GM06990 (cell line): ENCODE measurements around the gene ARF1.

Source experiments
- DNase-seq: peaks from one replicate; pipeline ENCODE4 v3.0.0-alpha.2; 2011; ENCODE audit not compliant: insufficient read length; ENCODE audit errors: extremely low read depth
- H3K27me3 ChIP-seq: replicated peaks from 2 replicates; pipeline ENCODE4 v1.6.0; 2011; ENCODE audit warnings: low read length; ENCODE audit not compliant: control insufficient read depth, insufficient read depth
- H3K36me3 ChIP-seq: 2 replicates; pipeline ENCODE4 v1.5.1; 2011; ENCODE audit warnings: low read length; ENCODE audit not compliant: control insufficient read depth, insufficient read depth
- H3K4me3 ChIP-seq: replicated peaks from 2 replicates; pipeline ENCODE4 v1.5.1; 2011; ENCODE audit warnings: low read depth, mild to moderate bottlenecking, control low read depth, low read length
- CTCF ChIP-seq: IDR thresholded peaks from 2 replicates; pipeline ENCODE4 v1.5.1; 2011; ENCODE audit warnings: low read length, control low read depth, mild to moderate bottlenecking, inconsistent platforms; ENCODE audit not compliant: insufficient read depth, poor library complexity, severe bottlenecking

ARF1 gene

DNA sequence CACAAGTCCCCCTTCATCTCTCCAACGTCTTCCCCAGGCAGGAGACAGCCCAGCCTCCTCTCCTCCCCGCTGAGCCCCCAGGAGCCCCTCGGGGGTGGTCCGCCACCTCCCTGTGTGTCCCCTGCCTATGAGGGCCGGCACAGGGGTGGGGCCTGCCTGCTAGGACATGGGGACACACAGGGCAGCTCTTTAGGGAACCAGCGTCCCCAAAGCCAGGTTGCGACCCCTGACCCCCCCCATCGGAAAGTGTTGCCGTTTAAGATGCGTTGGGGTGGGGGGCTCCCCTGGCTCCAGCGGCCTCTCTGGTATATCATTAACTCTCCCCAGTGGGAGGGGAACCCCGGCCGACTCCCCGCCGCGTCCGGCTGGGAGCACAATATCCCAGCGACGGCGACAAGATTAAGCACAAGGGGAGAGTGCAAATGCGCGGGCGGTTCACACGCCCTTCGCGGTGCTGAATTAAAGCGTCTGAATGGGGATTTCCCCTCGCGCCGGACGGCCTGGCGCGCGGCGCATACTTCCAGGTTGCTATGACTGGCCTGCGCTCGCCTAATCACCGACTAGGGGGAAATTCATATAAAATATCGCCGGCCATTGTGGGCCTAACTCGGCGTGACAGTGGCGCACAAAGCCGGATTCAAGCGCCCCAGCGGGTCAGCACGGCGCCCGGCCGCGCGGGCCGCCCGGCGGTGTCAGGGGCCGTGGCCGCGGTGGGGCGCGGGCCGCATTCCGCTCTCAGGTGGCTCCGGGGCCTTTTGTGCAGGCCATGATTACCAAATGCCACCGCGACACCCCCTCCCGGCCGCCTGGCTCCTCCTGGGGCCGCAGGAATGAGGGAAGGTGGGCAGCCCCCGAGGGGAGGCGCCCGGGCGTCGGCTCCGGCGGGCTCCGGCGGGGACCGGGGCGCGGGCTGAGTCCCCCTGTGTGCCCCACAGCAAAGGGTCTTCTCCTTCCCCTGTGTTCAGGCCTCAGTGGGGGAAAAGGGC lies 44.8 kb upstream of the ARF1 start:
- DNase-seq, result peak; percentile 60
- TF ChIP-seq CTCF, result no peak
- H3K36me3 ChIP-seq, result no peaks in the 10 kb centered on the region
- H3K27me3 ChIP-seq, result peaks cover 2% of the 10 kb centered on the region; the same call in 1 of the 2 replicates
- H3K4me3 ChIP-seq, result 0 out of 2 replicates have a peak overlapping the region, but pooled peaks have one; percentile 10

DNA sequence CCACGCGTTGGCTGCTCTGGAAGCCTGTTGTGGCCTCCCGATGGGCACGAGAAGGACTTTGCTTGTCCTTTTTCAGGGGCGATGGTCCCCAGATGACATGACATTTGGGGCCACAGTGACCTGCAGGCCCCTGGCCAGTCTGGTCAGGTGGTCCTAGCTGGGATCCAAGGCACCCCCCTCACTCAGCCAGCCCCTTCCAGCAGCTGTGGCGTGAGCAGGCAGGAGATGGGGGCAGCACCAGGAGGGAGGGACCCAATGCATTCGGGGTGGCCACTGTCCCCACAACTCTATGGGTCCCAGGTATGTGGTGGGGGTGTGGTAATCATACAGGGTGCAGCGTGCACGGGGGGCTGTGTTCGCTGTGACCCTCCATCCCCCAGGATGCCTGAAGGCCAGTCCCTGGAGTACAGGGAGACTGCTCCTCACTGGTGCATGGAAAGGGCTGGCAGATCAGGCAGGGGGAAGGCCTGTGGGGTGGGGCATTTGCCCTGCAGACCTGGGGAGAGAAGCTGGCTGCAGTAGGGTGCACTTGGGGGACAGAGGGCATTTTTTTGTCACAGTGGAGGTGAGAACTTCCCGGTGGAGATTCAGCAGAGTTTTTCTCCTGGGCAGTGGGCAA lies 44.0 kb upstream of the ARF1 start:
- Histone ChIP-seq H3K36me3 (no peaks in the 10 kb centered on the region), H3K27me3 (peaks cover 2% of the 10 kb centered on the region; the same call in 1 of the 2 replicates), H3K4me3 (no peak overlapping the region)
- no peak for DNase-seq
- no peak for TF ChIP-seq CTCF

- TF ChIP-seq CTCF, result no peak
- Histone ChIP-seq H3K36me3 (no peaks in the 10 kb centered on the region), H3K4me3 (no peak overlapping the region), H3K27me3 (peaks cover 2% of the 10 kb centered on the region; the same call in 1 of the 2 replicates)
- no peak for DNase-seq
Measured at GRCh38 chr1:228039006-228039903, 43.3 kb upstream of the ARF1 start.

GRCh38 chr1:228039986-228040385 lies 42.5 kb upstream of the ARF1 start:
- DNase-seq, result no peak
- TF ChIP-seq CTCF, result no peak
- no peak overlapping the region for H3K4me3 ChIP-seq
- peaks cover 2% of the 10 kb centered on the region; the same call in 1 of the 2 replicates for H3K27me3 ChIP-seq
- no peaks in the 10 kb centered on the region for H3K36me3 ChIP-seq

- DNase-seq, result no peak
- no peak for TF ChIP-seq CTCF
- H3K4me3 ChIP-seq, result no peak overlapping the region
- no peaks in the 10 kb centered on the region for H3K36me3 ChIP-seq
- peaks cover 2% of the 10 kb centered on the region; the same call in 1 of the 2 replicates for H3K27me3 ChIP-seq
Measured at GRCh38 chr1:228041316-228041715, 41.2 kb upstream of the ARF1 start.
